ENCODE data around the gene STXBP1. TPM values are rescaled to one million over a fixed set of nuclear protein-coding genes. Genes with fewer than 3 reads are reported as not detected.

The STXBP1 gene
- total and polyA plus RNA-seq, 2 of the 8 experiments (the other 6 are each of a cell fraction or from before 2014, with no cell fraction given): 11.5 to 60.9 TPM

DNA sequence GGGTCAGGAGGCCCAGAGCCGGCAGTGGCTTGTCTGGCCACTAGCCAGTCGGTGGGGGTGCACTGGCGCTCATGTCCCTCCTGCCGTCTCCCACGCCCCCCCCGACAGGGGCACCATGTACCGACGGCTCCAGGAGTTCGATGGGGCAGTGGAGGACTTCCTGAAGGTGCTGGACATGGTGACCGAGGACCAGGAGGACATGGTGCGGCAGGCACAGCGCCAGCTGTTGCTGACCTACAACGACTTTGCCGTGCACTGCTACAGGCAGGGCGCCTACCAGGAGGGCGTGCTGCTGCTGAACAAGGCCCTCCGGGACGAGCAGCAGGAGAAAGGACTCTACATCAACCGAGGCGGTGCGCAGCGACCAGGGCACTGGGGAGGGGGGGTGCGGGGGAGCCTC is 111.9 kb downstream of the STXBP1 start:
- CTCF ChIA-PET (ENCODE audit: partially characterized antibody): interaction anchor here (0.6 to 3.4 kb wide), 9 partner anchors 11 to 256 kb away, joined by 3 to 22 read pairs (median 4); partner anchors contain the start of genes CFAP157 and TOR2A
- 0 out of 4 replicates have a peak overlapping the region, but pooled peaks have one; percentile 4 to 27 for H3K4me2 ChIP-seq (ENCODE audit: insufficient read depth in 1 of 2, low read depth in 2 of 2, low read length in 2 of 2)

More for the DNA sequence above, 111.9 kb downstream of the STXBP1 start:
- Histone ChIP-seq H2AFZ (ENCODE audit: low read length) (0 out of 2 replicates have a peak overlapping the region, but pooled peaks have one; percentile 46), H2BK20ac (ENCODE audit: low read length) (0 out of 2 replicates have a peak overlapping the region, but pooled peaks have one; percentile 72), H3K9me3 (ENCODE audit: insufficient read depth in 2 of 2, low read depth in 1 of 2, low read length in 1 of 2) (no peaks in the 10 kb centered on the region), H3K4me3 (ENCODE audit: extremely low read depth in 1 of 4, insufficient read depth in 2 of 4, low read depth in 3 of 4, low read length in 4 of 4) (peak overlapping the region in 1 of 4 experiments; percentile 16; a peak in 1 of 8 replicates), H2BK5ac (ENCODE audit: low read depth, low read length) (0 out of 2 replicates have a peak overlapping the region, but pooled peaks have one; percentile 60), H3K27me3 (replicated peaks in 1 of 4; ENCODE audit: control insufficient read depth in 3 of 4, extremely low read depth in 1 of 4, insufficient read depth in 3 of 4, low read length in 3 of 4) (no peaks in the 10 kb centered on the region), H4K5ac (ENCODE audit: insufficient read length, low read depth, low read length) (no peak overlapping the region), H3K14ac (ENCODE audit: insufficient read length) (no peak overlapping the region), H4K91ac (replicated peaks; ENCODE audit: insufficient read length, low read length) (peak overlapping the region; percentile 88), H3K56ac (replicated peaks; ENCODE audit: insufficient read length, low read depth, low read length) (no peak overlapping the region), H3K23me2 (ENCODE audit: low read depth, low read length) (no peaks in the 10 kb centered on the region), H4K20me1 (replicated peaks in 1 of 2; ENCODE audit: control insufficient read depth in 1 of 2, insufficient read depth in 2 of 2, low read length in 2 of 2) (no peaks in the 10 kb centered on the region), H2BK12ac (ENCODE audit: low read depth, low read length) (0 out of 2 replicates have a peak overlapping the region, but pooled peaks have one; percentile 17), H3K27ac (ENCODE audit: low read depth, low read length) (no peak overlapping the region), H3K79me2 (ENCODE audit: control insufficient read depth in 1 of 2, insufficient read depth in 2 of 2, low read length in 2 of 2) (no peaks in the 10 kb centered on the region), H3K79me1 (ENCODE audit: low read depth, low read length) (no peaks in the 10 kb centered on the region), H3K9ac (replicated peaks in 1 of 4; ENCODE audit: extremely low read depth in 1 of 4, low read depth in 3 of 4, low read length in 3 of 4) (no peak overlapping the region), H2BK15ac (ENCODE audit: low read length) (peak overlapping the region; percentile 95; the same call in 1 of the 2 replicates), H3K4me1 (replicated peaks in 1 of 4; ENCODE audit: control insufficient read depth in 3 of 4, insufficient read depth in 4 of 4, low read length in 3 of 4) (peaks cover 0 to 18% (median 13%) of the 10 kb centered on the region in 4 experiments; a peak in 5 of 7 replicates), H3K23ac (ENCODE audit: insufficient read length) (no peak overlapping the region), H3K36me3 (ENCODE audit: control insufficient read depth in 2 of 4, insufficient read depth in 4 of 4, low read length in 3 of 4) (no peaks in the 10 kb centered on the region), H3K4ac (replicated peaks; ENCODE audit: insufficient read length, low read depth, low read length) (no peak overlapping the region), H2AK5ac (ENCODE audit: low read depth, low read length) (no peak overlapping the region), H3K18ac (ENCODE audit: extremely low read depth, low read length) (no peak overlapping the region; the same call in 1 of the 2 replicates), H2BK120ac (replicated peaks; ENCODE audit: low read depth, low read length) (no peak overlapping the region), H4K8ac (ENCODE audit: extremely low read depth, insufficient read depth, low read length) (peak overlapping the region; percentile 28; the same call in 1 of the 2 replicates)
- DNase-seq (ENCODE audit: low read depth in 1 of 2, low spot score in 2 of 2) (no peak), FAIRE-seq (no peak)
- 83% methylated on average over 18 of the region's 23 CpGs; no CpG with 5 or more reads in 1 of the 2 experiments for WGBS, 2 experiments (ENCODE audit: extremely low coverage in 1 of 2, insufficient coverage in 1 of 2, insufficient read length in 1 of 2, insufficient replicate concordance in 2 of 2, low coverage in 1 of 2, low lambda C conversion rate in 2 of 2, missing lambda C conversion rate in 1 of 2)
- TF ChIP-seq POLR2A (IDR thresholded peaks at IDR 0.05; ENCODE audit: control extremely low read depth in 1 of 2, low read depth in 2 of 2, low read length in 2 of 2): no peak
- no peak for TF ChIP-seq CEBPB (IDR thresholded peaks at IDR 0.05; ENCODE audit: low read depth, low read length)
- TF ChIP-seq TEAD4 (IDR thresholded peaks at IDR 0.05; ENCODE audit: low read depth, low read length): no peak
- TF ChIP-seq SIRT6 (IDR thresholded peaks at IDR 0.05; ENCODE audit: low read length): no peak
- TF ChIP-seq MAFK (IDR thresholded peaks at IDR 0.05; ENCODE audit: low read depth, low read length): no peak
- TF ChIP-seq GABPA (IDR thresholded peaks at IDR 0.05; ENCODE audit: borderline replicate concordance, insufficient read depth, low read length): no peak
- TF ChIP-seq HDAC2 (IDR thresholded peaks at IDR 0.05; ENCODE audit: borderline replicate concordance in 1 of 2, low read depth in 2 of 2, low read length in 2 of 2): no peak
- no peak for TF ChIP-seq FOSL1 (IDR thresholded peaks at IDR 0.05; ENCODE audit: insufficient read depth, low read depth, low read length)
- POLR2A ChIA-PET (ENCODE audit: partially characterized antibody): interaction anchor here (1.0 to 3.2 kb wide), 3 partner anchors 10 to 29 kb away, joined by 3 to 11 read pairs (median 3); partner anchors contain the start of gene TOR2A
